ENCODE measurements around the gene UMPS.

The UMPS gene

GRCh38 chr3:124730129-124730940, at the start of gene UMPS:
Gene UMPS, plus strand, starts transcription at chr3:124730452. Its CDS starts 20 bp downstream, at chr3:124730472.
- peak in 1 of 2 experiments; percentile 31 for DNase-seq (ENCODE audit: low read depth in 2 of 2)

DNA sequence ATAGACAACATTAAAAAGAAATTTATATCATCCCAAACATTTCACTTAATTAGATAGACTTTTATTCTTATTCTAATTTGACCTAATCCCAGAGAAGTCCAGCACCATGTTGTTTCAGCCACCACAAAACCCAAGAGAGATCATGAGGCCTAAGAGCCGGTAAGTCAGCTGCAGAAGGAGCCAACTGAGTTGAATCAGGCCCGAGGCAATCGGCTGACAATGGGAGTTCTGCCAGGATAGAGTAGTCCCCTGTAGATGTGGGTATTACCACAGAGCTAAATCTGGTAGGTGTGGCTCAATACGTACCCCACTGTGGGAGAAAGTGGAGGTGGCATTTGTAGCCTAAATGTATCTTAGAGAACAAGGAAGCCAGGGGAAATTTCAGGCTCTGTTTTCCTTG, 49.7 kb upstream of the UMPS start:
- no peak for DNase-seq (ENCODE audit: low read depth in 2 of 2)

- DNase-seq (ENCODE audit: low read depth in 2 of 2): no peak
These were observed 48.0 kb upstream of the UMPS start for GRCh38 chr3:124682263-124682662.

DNA sequence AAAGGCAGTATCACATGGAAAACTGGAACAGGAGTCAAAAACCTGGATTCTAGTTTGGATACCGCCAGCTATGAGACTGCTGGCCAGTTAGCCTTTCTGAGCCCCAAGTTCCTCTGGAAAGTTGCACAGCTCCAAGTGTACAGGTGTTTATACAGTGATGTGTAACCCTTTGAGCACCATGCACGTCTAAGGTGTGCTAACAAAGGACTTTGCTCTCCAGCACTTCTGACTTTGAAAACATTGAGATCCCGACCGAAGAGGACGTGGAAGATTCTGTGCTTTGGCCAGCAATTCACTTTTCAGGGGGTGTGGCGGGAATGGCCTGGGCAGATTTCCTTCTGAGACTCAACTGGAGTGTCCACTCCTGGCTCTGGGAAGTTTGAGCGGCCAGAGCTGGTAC, 45.8 kb upstream of the UMPS start:
- DNase-seq (ENCODE audit: low read depth in 2 of 2): no peak

DNA sequence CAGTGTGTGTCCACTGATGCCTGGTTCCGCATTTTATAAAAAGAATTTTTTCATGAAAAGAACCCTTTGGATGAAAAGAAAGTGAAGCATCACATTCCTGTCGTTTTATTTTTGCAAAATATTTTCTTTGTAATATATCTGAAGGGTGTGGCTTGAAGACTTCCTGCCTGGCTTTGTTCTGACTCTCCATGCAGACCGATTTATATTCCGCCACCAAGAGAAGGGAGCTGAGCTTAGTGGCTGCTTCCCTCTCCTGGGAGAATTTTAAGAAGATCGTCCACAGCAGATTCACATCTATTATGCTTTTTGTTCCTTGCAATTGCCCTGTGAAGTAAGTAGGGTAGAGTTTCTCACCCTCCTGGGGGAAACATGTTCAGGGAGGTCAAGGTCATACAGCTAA, 45.2 kb upstream of the UMPS start:
- DNase-seq (ENCODE audit: low read depth in 2 of 2): no peak

GRCh38 chr3:124685481-124685880, 44.8 kb upstream of the UMPS start:
- DNase-seq (ENCODE audit: low read depth in 2 of 2): no peak

DNA sequence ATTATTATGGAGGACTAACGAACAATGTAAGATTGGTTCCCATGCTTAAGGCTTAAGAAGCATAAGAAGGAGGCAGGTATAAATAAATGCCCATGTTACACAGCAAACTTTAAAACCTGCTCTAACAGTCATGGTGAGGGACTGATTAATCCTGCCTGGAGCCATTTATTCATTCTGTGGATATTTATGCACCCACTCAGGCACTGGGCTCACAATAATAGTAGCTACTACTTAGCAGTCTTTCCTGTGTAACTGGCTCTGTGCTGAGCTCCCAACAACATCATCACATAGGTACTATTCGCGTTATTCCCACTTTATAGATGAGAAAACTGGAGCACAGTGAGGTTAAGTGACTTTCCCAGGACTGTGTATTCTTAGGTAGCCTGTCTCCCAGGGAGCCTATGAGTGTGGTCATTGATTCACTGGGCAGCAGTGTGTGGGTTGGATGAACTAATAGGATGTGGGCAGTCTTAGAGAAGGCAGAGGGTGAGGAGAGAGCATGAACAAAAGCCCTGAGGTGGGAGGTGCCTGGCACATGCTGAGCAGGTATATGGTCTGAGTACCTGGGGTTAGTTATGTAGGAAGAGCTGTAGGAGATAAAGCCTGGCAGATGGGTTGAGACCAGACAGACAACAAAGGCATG, 44.1 kb upstream of the UMPS start:
- no peak for DNase-seq (ENCODE audit: low read depth in 2 of 2)

DNA sequence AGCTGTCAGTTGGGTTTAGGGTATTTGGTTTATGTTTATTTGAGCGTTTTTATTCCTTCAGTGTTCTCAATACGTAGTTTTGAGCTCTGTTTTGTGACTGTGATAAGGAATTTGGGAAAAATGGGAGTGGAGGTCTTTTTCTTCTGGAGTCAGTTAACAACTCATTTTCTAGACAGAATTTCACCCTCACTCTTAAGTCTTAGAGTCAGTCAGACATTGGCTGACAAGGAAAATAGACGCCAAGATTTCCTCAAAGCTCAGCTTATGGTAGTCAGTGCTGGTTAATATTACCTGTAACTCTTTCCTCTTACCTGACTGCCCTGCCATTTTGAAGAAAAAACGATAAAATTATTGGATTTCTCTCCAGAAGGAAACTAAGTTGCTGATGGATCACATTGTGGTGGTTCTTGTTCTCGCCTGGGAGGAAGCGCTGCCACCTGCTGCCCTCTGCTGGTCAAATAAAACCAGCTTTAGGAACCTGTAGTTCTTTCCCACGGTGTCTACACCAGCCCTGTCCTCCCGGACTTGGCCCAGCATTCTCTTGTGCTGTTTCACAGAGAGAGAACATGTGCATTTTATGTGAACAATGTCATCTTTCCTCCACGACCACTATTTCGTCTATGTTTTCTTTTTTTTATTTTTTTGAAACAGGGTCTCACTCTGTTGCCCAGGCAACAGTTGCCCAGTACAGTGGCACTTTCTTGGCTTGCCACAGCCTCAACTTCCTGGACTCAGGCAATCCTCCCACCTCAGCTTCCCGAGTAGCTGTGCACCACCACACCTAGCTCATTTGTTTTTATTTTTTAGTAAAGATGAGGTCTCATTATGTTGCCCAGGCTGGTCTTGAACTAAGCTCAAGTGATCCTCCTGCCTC, 41.4 kb upstream of the UMPS start:
- DNase-seq (ENCODE audit: low read depth in 2 of 2): peak; percentile 25 to 26

DNA sequence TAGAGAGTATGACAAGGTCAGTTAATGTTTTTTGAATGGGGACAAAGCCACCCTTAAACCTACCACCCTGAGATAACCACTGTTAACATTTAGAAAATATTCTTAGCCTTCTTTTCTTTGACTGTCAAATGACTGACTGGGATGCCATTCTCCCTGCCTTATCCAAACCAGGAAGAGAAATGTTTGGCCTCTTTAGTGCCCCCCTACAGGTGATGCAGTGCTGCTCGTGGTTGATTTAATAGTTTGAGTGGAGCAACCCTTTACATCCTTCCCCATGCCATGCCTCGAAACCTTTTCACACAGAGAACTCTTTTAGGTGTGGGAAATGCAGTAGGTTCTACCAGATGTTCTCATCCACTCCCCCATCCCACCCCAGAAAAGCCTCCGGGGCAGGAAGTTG, 38.7 kb upstream of the UMPS start:
- DNase-seq (ENCODE audit: low read depth in 2 of 2): no peak

DNA sequence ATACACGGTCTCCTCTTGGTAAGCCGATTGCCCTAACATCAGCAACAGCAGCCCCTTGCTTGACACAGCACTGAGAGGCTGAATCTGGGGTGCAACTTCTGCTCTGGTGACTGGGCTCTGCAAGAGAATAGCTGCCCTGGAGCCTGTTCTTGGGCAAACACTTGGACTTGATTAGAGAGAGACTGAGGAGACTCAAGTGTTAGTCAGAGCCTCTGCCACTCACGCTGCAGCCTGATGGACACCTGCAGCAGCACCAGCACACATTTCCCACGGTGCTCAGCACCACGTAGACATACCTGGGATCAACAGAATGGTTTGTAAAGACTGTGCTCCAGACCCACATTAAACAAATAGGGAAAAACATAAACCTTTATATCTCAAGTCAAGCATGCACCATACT, 35.8 kb upstream of the UMPS start:
- no peak for DNase-seq (ENCODE audit: low read depth in 2 of 2)

- no peak for DNase-seq (ENCODE audit: low read depth in 2 of 2)
These were observed 34.9 kb upstream of the UMPS start for GRCh38 chr3:124695369-124695768.

DNA sequence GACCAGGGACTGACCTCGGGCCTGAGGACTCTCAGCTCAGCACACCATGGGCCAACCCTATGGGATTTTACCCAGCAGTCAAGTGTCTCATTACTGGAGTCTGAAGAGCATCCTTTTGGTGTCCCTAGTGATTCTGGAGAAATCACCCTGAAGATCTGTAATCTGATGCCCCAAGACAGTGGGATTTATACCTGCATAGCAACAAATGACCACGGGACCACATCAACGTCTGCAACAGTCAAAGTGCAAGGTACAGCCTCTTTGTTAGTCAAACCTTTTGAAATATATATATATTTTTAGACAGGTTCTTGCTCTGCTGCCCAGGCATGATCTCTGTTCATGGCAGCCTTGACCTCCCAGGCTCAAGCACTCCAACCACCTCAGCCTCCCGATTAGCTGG, 34.2 kb upstream of the UMPS start:
- no peak for DNase-seq (ENCODE audit: low read depth in 2 of 2)

GRCh38 chr3:124697302-124697701, 33.0 kb upstream of the UMPS start:
- no peak for DNase-seq (ENCODE audit: low read depth in 2 of 2)

DNA sequence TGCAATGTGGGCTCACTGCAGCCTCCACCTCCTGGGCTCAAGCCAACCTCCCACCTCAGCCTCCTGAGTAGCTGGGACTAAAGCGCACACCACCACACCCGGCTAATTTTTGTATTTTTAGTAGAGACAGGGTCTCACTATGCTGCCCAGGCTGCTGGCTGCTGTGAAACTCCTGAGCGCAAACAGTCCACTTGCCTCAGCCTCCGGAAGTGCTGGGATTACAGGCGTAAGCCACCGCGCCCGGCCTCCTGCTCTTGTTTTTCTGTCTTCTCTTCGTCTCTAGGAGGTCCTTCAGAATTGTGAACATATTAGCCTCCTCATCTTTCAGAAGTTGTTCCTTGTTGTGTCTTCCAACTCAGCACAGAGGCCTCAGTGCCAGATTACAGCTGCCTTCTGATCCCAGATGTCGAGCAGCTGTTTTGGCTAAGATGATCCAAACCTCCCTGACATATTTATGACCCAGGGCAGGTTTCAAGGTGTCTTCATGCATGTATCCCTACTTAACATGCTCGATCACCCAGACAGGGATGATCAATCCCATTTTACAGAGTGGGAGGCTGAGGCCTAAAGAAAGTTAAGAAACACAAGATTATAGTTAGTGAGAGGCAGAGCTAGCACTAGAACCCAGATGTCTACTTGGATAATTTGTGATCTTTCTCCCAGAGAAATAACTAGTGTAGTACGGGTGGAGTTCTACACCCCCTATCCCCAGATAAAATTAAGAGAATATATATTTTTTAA, 32.1 kb upstream of the UMPS start:
- DNase-seq (ENCODE audit: low read depth in 2 of 2): no peak

DNA sequence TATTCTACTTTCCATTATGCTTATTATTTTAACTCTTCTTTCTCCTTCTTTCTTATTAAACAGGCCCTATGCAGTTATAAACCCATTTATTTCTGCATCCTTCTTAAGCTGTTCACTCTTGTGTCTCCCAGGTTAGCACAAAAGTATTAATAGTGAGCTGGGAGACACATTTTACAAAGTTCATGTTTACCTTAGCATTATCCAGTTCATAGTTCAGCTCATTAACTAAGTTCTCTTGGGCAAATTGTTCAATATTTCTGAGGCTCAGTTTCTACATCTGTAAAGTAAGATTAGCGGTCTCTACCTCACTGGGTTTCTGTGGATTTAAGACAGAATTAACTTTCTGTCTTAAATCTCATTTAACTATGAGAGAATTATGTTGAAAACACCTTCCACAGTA, 31.2 kb upstream of the UMPS start:
- no peak for DNase-seq (ENCODE audit: low read depth in 2 of 2)

- no peak for DNase-seq (ENCODE audit: low read depth in 2 of 2)
These were observed 30.4 kb upstream of the UMPS start for GRCh38 chr3:124699686-124700396.

DNA sequence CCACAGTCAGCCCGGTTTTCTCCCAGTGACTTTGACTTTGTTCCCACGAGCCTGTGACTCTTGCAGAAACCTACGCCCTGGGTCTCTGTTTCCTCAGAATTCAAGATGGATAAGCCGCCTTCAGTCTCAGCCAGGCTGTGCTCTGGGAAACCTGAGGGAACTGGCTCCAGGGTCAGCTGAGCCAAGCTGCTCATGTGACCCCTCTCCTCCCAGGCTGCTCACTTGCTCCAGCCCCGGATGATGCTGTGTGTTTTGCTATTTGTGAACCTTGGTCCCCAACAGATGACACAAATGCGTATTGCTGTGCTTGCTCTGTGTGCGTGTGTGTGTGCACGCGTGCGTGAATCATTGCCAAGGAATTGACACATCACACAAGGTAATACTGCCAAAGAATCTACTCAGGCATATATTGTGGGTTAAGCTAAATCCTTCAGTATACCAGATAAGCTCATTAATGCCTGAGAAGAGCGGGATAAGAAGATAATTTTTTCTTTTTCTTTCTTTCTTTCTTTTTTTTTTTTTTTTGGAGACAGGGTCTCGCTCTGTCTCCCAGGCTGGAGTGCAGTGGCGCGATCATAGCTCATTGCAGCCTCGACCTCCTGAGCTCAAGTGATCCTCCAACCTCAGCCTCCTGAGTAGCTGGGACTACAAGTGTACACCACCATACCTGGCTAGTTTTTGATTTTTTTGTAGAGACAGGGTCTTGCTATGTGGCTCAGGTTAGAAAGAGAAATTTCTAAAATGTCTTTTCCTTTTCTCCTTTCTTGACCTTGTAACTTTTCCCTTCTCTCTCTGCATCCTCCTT, 29.2 kb upstream of the UMPS start:
- no peak for DNase-seq (ENCODE audit: low read depth in 2 of 2)

DNA sequence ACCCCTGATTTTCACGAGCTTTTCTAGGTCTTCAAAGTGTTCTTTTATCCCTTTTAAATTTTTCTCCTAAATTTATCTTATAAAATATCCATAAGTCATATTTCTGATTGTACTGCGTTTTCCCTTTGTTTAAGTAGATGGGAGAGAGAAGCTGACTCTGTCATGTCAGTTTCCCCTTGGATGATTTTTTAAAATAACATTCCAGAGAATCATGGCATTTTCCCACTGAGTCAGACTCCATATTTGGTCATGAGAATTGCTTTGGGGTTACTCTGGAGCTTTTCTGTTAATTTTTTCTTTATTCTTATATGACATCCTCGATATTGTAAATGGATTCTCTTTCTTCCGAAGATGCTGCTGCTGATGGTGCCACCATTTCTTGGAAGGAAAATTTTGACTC, 28.6 kb upstream of the UMPS start:
- peak; percentile 59 for DNase-seq (ENCODE audit: low read depth in 2 of 2)

DNA sequence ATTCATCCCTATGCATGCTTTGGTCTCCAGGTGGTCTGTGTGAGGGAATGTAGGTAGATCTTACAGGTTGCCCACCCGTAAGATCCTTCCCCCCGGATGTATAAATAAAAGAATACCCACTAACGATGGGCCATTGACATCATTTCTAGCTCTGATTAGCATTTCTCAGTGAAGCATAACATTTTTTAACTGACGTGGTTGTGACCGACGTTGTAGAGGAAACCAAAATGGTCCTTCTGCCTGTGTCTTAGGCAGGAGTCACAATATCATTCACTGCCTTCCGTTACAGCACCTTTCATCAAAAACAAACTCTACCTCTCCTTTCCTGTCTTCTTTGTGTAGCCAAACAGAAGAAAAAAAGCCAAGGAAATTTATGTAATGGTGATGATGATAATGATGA, 27.3 kb upstream of the UMPS start:
- DNase-seq (ENCODE audit: low read depth in 2 of 2): no peak

DNA sequence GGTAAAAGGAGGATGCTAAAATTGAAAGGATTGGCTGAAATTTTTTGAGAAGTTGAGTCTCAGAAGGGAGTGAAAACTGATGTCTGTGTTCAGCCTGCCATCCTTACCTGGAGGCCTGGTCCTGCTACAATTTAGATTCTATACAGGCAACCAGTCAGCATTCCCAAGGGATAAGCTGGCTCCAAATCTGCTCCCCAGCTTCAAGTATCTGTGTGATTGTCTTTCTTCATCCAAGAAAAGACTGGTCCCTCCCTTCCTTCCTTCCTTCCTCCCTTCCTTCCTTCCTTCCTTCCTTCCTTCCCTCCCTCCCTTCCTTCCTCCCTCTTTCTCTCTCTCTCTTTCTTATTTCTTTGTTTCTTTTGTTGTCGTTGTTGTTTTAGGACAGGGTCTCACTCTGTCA, 24.7 kb upstream of the UMPS start:
- DNase-seq (ENCODE audit: low read depth in 2 of 2): no peak

Data from fibroblast of skin of left biceps (primary cell).